PC-3 (cell line): Measurements from ENCODE around the gene ZNF354B.

Experiments used
- CTCF ChIP-seq: fragments of 300-600 bp; sonication (generic); conservative IDR thresholded peaks from 2 replicates; pipeline ENCODE4 v1.5.1; 2017; ENCODE audit warnings: antibody characterized with exemption, low read depth, mild to moderate bottlenecking, low read length
- EZH2 ChIP-seq: fragments of 300-600 bp; sonication (generic); IDR thresholded peaks from one replicate; pipeline ENCODE4 v1.6.1; 2017; ENCODE audit warnings: antibody characterized with exemption, mild to moderate bottlenecking, low read length; ENCODE audit not compliant: unreplicated experiment
- EZH2phosphoT487 ChIP-seq: fragments of 300-600 bp; sonication (generic); IDR thresholded peaks from 2 replicates; pipeline ENCODE4 v1.6.1; 2018; ENCODE audit warnings: mild to moderate bottlenecking, antibody characterized with exemption, low read length, borderline replicate concordance

- no peak for TF ChIP-seq CTCF
- no peak for TF ChIP-seq EZH2
- TF ChIP-seq EZH2phosphoT487: no peak
These were observed 27.0 kb upstream of the ZNF354B start for GRCh38 chr5:178832618-178833201.
